Measurements from ENCODE around the gene FLNB. TPM values are rescaled to one million over a fixed set of nuclear protein-coding genes. Genes with fewer than 3 reads are reported as not detected.

The FLNB gene
- total and polyA plus RNA-seq, 2 of the 4 experiments (the other 2 are of a cell fraction): 78.0 to 136 TPM

- TF ChIP-seq USF2 (IDR thresholded peaks at IDR 0.05; ENCODE audit: low read depth, low read length) (peak; percentile 40; the same call in 1 of the 2 replicates), CEBPB (IDR thresholded peaks at IDR 0.05; ENCODE audit: low read depth, low read length) (peak; percentile 45; the same call in 1 of the 2 replicates)
These were observed 44.4 kb downstream of the FLNB start (continued) for GRCh38 chr3:58052373-58053273.

- dilution Hi-C loops (cut with HindIII; ENCODE audit: low sequenced_read_pairs, unreplicated experiment): no loop called here
- Histone ChIP-seq H2BK5ac (ENCODE audit: low read depth, low read length, poor library complexity, severe bottlenecking) (no peak overlapping the region), H2BK15ac (ENCODE audit: low read depth, low read length) (no peak overlapping the region), H4K91ac (ENCODE audit: insufficient read depth, low read depth, low read length) (no peak overlapping the region), H4K20me1 (ENCODE audit: insufficient read depth, low read length) (peaks cover 25% of the 10 kb centered on the region), H3K36me3 (ENCODE audit: control insufficient read depth, insufficient read depth, low read length) (peaks cover 1% of the 10 kb centered on the region; the same call in 1 of the 2 replicates), H3K27ac (ENCODE audit: insufficient read depth, low read length) (no peak overlapping the region), H2AK9ac (replicated peaks; ENCODE audit: low read depth, low read length, poor library complexity) (no peak overlapping the region), H4K5ac (ENCODE audit: low read depth, low read length) (no peak overlapping the region), H4K8ac (ENCODE audit: low read depth in 2 of 2, low read length in 2 of 2) (no peak overlapping the region), H3K4me3 (ENCODE audit: insufficient read depth, low read depth, low read length) (no peak overlapping the region), H3K4me1 (ENCODE audit: control insufficient read depth, insufficient read depth, low read length) (peaks cover 35% of the 10 kb centered on the region), H3K9me1 (ENCODE audit: insufficient read depth, low read length) (peaks cover 25% of the 10 kb centered on the region), H3K4ac (ENCODE audit: low read depth, low read length) (peak overlapping the region; percentile 13; the same call in 1 of the 2 replicates), H2AK5ac (ENCODE audit: low read depth, low read length) (0 out of 2 replicates have a peak overlapping the region, but pooled peaks have one; percentile 6), H2BK20ac (ENCODE audit: low read depth, low read length) (no peak overlapping the region), H3K18ac (ENCODE audit: low read depth, low read length) (no peak overlapping the region), H3K4me2 (ENCODE audit: low read depth, low read length) (no peak overlapping the region), H3K79me1 (ENCODE audit: low read depth in 1 of 2, low read length in 2 of 2) (peaks cover 29 to 72% of the 10 kb centered on the region in 2 experiments; a peak in 3 of 4 replicates), H3K27me3 (ENCODE audit: control insufficient read depth, insufficient read depth, low read length) (no peaks in the 10 kb centered on the region), H2BK120ac (ENCODE audit: low read depth, low read length) (no peak overlapping the region), H3K14ac (replicated peaks; ENCODE audit: low read depth, low read length) (no peak overlapping the region), H3K9me3 (ENCODE audit: control insufficient read depth, insufficient read depth, low read length) (no peaks in the 10 kb centered on the region), H3K9ac (ENCODE audit: low read depth, low read length) (no peak overlapping the region), H2AFZ (replicated peaks; ENCODE audit: low read length, poor library complexity) (no peak overlapping the region), H3K56ac (ENCODE audit: extremely low read depth, insufficient read depth, low read length) (no peak overlapping the region), H3K23ac (ENCODE audit: low read depth, low read length) (no peak overlapping the region)
- ATAC-seq (ENCODE audit: low read depth) (no peak), DNase-seq (no peak)
- ChIA-PET CTCF (no interaction called here), POLR2A (ENCODE audit: unreplicated experiment) (interaction anchor here (0.7 kb wide), 1 partner anchor 930 kb away, joined by 4 read pairs; no protein-coding TSS in a partner anchor)
- intact Hi-C loops (cut with micrococcal nuclease): no loop called here
- BruUV-seq (replicated peaks): no TSS peak
- in situ Hi-C loops (cut with MboI; ENCODE audit: low sequenced_read_pairs): no loop called here
- TF ChIP-seq CEBPB (IDR thresholded peaks at IDR 0.05; ENCODE audit: low read depth, low read length) (no peak), ELK1 (IDR thresholded peaks at IDR 0.05; ENCODE audit: borderline replicate concordance, low read depth, low read length) (no peak), CHD1 (IDR thresholded peaks at IDR 0.05; ENCODE audit: low read depth, low read length) (no peak), RFX5 (IDR thresholded peaks at IDR 0.05; ENCODE audit: low read depth, low read length) (no peak), MXI1 (IDR thresholded peaks at IDR 0.05; ENCODE audit: borderline replicate concordance, low read depth, low read length) (no peak), RCOR1 (IDR thresholded peaks at IDR 0.05; ENCODE audit: insufficient replicate concordance, low read length) (no peak), USF2 (IDR thresholded peaks at IDR 0.05; ENCODE audit: low read depth, low read length) (no peak), CTCF (conservative IDR thresholded peaks at IDR 0.05; ENCODE audit: low read depth, low read length) (no peak), POLR2A (IDR thresholded peaks at IDR 0.05; ENCODE audit: low read depth, low read length) (no peak), BHLHE40 (IDR thresholded peaks at IDR 0.05; ENCODE audit: low read depth, low read length) (no peak)
These were observed 46.4 kb downstream of the FLNB start for GRCh38 chr3:58054652-58055051.
